GM12878 (cell line): Measurements from ENCODE around the gene FOXP1. TPM values are rescaled to one million over a fixed set of nuclear protein-coding genes. Genes with fewer than 3 reads are reported as not detected.

Source experiments
- CTCF ChIP-seq, 3 experiments: IDR thresholded peaks in 2 of 3; conservative IDR thresholded peaks in 1 of 3; 2 replicates each; pipeline ENCODE4 v1.5.1; 2011; ENCODE audit warnings: low read depth in 3 of 3, low read length in 3 of 3, mild to moderate bottlenecking in 3 of 3, control low read depth in 2 of 3, moderate library complexity in 2 of 3, inconsistent platforms in 1 of 3, mixed read lengths in 1 of 3; ENCODE audit not compliant: control insufficient read depth in 2 of 3, insufficient read depth in 1 of 3; ENCODE audit errors: extremely low read depth in 1 of 3
- E2F4 ChIP-seq: IDR thresholded peaks from 2 replicates; pipeline ENCODE4 v1.6.1; 2012; ENCODE audit warnings: low read depth, low read length, improper control_type of control experiment
- FOS ChIP-seq: IDR thresholded peaks from 3 replicates; pipeline ENCODE4 v1.6.1; 2011; ENCODE audit warnings: borderline replicate concordance; ENCODE audit not compliant: insufficient read length; ENCODE audit errors: extremely low read depth
- FOXK2 ChIP-seq: fragments of 450-650 bp; IDR thresholded peaks from 2 replicates; pipeline ENCODE4 v1.6.1; 2017; ENCODE audit warnings: mild to moderate bottlenecking, moderate library complexity
- NKRF ChIP-seq: fragments of 450-650 bp; conservative IDR thresholded peaks from 2 replicates; pipeline ENCODE4 v1.6.1; 2017; ENCODE audit warnings: mild to moderate bottlenecking, moderate library complexity
- PAX5 ChIP-seq: IDR thresholded peaks from 2 replicates; pipeline ENCODE4 v1.6.1; 2011; ENCODE audit warnings: low read depth, low read length, borderline replicate concordance
- USF2 ChIP-seq: IDR thresholded peaks from 2 replicates; pipeline ENCODE4 v1.6.1; 2011; ENCODE audit warnings: low read depth, low read length, improper control_type of control experiment, borderline replicate concordance
- ZNF592 ChIP-seq: fragments of 450-650 bp; IDR thresholded peaks from 2 replicates; pipeline ENCODE4 v1.6.1; 2017; ENCODE audit warnings: mild to moderate bottlenecking, moderate library complexity
- polyA plus RNA-seq, 11 experiments: library from polyadenylated mRNA; depleted of rRNA in 4 of 11; unstranded in 6 of 11; stranded (reverse) in 5 of 11; fragments of >200 nt; fragmentation: Nextera tagmentation in 4 of 11; fragmentation: Illumina TruSeq in 1 of 11; extraction: Ambion mirVana in 4 of 11; extraction: Trizol in 1 of 11; gene quantifications; 1 replicate in 1 of 11; 2 replicates in 10 of 11; pipeline versions ENCODE4 v1.2.1 to v1.2.3, GENCODE V29; 2011 to 2016; ENCODE audit warnings: inconsistent platforms in 2 of 11, missing spikeins in 2 of 11, low read depth in 1 of 11
- total RNA-seq, 4 experiments: library from RNA; depleted of rRNA in 3 of 4; stranded (reverse); fragments of >200 nt in 3 of 4; fragmentation: Illumina TruSeq in 1 of 4; extraction: Trizol in 1 of 4; gene quantifications; 2 replicates each; pipeline versions ENCODE4 v1.2.1 to v1.2.3, GENCODE V29; 2013 to 2021

FOXP1 gene
- total and polyA plus RNA-seq, 10 of the 15 experiments (the other 5 are each of a cell fraction or from before 2014, with no cell fraction given), result 0.05 to 1.6 (median 0.20) TPM; not detected in 1

- TF ChIP-seq ZNF592 (no peak), NKRF (no peak), FOS (no peak), PAX5 (no peak), CTCF (IDR thresholded peaks at IDR 0.05 in 2 of 3, conservative IDR thresholded peaks at IDR 0.05 in 1 of 3; ENCODE audit: control insufficient read depth in 2 of 3, extremely low read depth in 1 of 3, insufficient read depth in 1 of 3, low read depth in 3 of 3, low read length in 3 of 3) (no peak), USF2 (no peak), FOXK2 (no peak), E2F4 (no peak)
Measured at GRCh38 chr3:71120012-71120411, 463.5 kb downstream of the FOXP1 start (continued).
